CD4-positive, alpha-beta T cell (primary cell): Measurements from ENCODE around the gene MYO1B. TPM values are rescaled to one million over a fixed set of nuclear protein-coding genes. Genes with fewer than 3 reads are reported as not detected.

Experiments used
- ATAC-seq: fragments of 200-7000 bp; cut with Tn5 transposase; one replicate; pipeline ENCODE4 v1.10.0; 2022; ENCODE audit warnings: mild to moderate bottlenecking; ENCODE audit not compliant: poor library complexity
- CTCF ChIA-PET: fragments of 350-600 bp; sonication (Branson Sonifier 250); formaldehyde crosslinking; loops from one replicate; lab custom pipeline; 2021; ENCODE audit warnings: antibody characterized with exemption, inconsistent platforms; lab: Charles Lee
- POLR2A ChIA-PET: fragments of 350-600 bp; sonication (Branson Sonifier 250); formaldehyde crosslinking; loops from one replicate; lab custom pipeline; 2021; ENCODE audit warnings: antibody characterized with exemption, inconsistent platforms; lab: Charles Lee
- DNase-seq, 14 experiments: peaks; one replicate each; pipeline ENCODE4 v3.0.0-alpha.2; 2013 to 2020; ENCODE audit warnings: mixed read lengths in 2 of 14
- H3K27ac ChIP-seq, 2 donors: one replicate each; pipeline versions ENCODE4 v1.5.1 to v1.7.0; 2013; ENCODE audit warnings: low read length in 2 of 2, low read depth in 1 of 2, mild to moderate bottlenecking in 1 of 2
- H3K27me3 ChIP-seq, 2 experiments: 1 replicate in 1 of 2; 2 replicates in 1 of 2; pipeline versions ENCODE4 v1.6.1 to v1.7.0; 2013; ENCODE audit warnings: low read length in 2 of 2, control low read depth in 1 of 2, mild to moderate bottlenecking in 1 of 2, moderate library complexity in 1 of 2; ENCODE audit not compliant: insufficient read depth in 2 of 2, control insufficient read depth in 1 of 2
- H3K36me3 ChIP-seq: one replicate; pipeline ENCODE4 v1.6.1; 2013; ENCODE audit warnings: low read length, control low read depth; ENCODE audit not compliant: insufficient read depth
- H3K4me1 ChIP-seq: one replicate; pipeline ENCODE4 v1.6.1; 2013; ENCODE audit warnings: low read length, control low read depth; ENCODE audit not compliant: insufficient read depth
- H3K4me3 ChIP-seq: one replicate; pipeline ENCODE4 v1.5.1; 2013; ENCODE audit warnings: mild to moderate bottlenecking, low read length, moderate library complexity
- H3K9me3 ChIP-seq, 2 experiments: 1 replicate in 1 of 2; 2 replicates in 1 of 2; pipeline versions ENCODE4 v1.6.1 to v1.7.0; 2013; ENCODE audit warnings: low read length in 2 of 2, mild to moderate bottlenecking in 2 of 2, control low read depth in 1 of 2, moderate library complexity in 1 of 2; ENCODE audit not compliant: control insufficient read depth in 1 of 2, insufficient read depth in 1 of 2
- H3K27ac Mint-ChIP-seq: one replicate; pipeline ENCODE4 v1.8.0; 2020; ENCODE audit warnings: mixed read lengths
- H3K27me3 Mint-ChIP-seq: one replicate; pipeline ENCODE4 v1.8.0; 2021; ENCODE audit warnings: mixed read lengths
- H3K36me3 Mint-ChIP-seq: one replicate; pipeline ENCODE4 v1.8.0; 2021; ENCODE audit warnings: low read depth, mixed read lengths
- H3K4me1 Mint-ChIP-seq: one replicate; pipeline ENCODE4 v1.8.0; 2021; ENCODE audit warnings: low read depth, mixed read lengths
- H3K4me3 Mint-ChIP-seq: one replicate; pipeline ENCODE4 v1.8.0; 2020; ENCODE audit warnings: mild to moderate bottlenecking, mixed read lengths
- H3K9me3 Mint-ChIP-seq: one replicate; pipeline ENCODE4 v1.8.0; 2020; ENCODE audit warnings: mixed read lengths
- intact Hi-C, 2 experiments: fragments of 100-400 bp; cut with DNase I in 1 of 2; cut with micrococcal nuclease in 1 of 2; formaldehyde crosslinking; loops; one replicate each; pipeline versions ENCODE4 v1.15.1 to v1.9.0; 2023 to 2025; cut with DNase I, micrococcal nuclease
- total RNA-seq, 174 experiments: library from RNA in 2 of 174; stranded (reverse) in 2 of 174; gene quantifications; one replicate each; pipeline ENCODE4 v1.2.3 and lab custom pipeline; 2021 to 2026
- TF ChIP-seq, protein P1 (sequence below): fragments of 200-600 bp; IDR thresholded peaks from one replicate; pipeline ENCODE4 v1.8.0; 2022; ENCODE audit warnings: antibody characterized with exemption, mild to moderate bottlenecking

The MYO1B gene
- total RNA-seq, 2 experiments from 2014 or later, result 0.98 to 1.3 TPM

DNA sequence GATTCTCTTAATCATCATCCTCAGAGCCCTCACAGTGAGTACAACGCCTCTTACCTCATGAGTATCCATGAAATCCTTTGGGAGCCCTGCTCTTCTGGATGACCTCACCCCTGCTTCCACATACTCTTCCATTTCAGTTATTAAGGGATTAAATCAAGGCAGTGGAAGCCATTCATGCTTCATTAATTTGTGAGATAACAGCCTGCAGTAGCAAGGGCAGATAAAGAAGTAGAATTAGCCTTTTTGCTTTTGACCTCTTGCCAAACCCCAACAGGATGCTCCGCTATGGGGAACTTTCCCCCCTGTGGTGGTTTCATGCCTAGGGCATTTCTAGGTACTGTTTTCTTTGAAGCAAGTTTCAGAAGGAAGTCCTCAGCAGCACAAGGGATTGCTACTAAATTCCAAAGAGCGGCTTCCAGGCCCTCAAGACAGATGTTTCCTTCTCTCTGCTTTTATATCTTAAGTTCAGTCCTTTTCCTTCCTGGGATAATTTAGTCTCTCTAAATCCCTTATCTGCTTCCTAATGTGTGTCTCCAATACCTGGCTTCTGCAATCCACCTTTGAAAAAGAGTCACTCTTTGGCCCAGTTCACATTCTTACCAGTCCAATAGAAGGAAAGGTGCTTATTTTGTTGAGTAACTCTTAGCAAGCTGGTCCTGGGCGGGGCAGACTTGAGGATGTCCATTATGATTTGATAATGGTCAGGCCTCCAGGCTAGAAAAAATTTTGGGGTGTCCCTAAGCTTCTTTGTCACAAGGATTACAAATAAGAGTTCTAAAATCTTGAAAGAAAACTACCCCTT lies 76.9 kb downstream of the MYO1B start:
- DNase-seq, result peak in 4 of 14 experiments; percentile 13 to 50 (median 44)

DNA sequence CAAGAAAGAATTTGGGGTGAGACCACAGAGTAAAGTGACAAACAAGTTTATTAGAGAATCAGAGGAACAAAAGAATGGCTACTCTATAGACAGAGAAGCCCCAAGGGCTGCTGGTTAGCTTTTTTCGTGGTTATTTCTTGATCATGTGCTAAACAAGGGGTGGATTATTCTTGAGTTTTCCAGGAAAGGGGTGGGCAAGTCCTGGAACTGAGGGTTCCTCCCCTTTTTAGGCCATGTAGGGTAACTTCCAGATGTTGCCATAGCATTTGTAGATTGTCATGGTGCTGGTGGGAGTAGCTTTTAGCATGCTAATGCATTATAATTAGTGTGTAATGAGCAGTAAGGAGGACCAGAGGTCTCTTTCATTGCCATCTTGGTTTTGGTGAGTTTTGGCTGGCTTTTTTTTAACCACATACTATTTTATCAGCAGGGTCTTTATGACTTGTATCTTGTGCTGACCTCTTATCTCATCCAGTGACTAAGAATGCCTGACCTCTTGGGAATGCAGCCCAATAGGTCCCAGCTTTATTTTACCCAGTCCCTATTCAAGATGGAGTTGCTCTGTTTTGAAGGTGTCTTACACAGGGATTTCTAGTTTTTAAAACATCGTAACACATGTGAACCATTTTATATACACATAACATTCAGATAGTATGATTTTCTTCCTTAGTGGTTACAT lies 77.8 kb downstream of the MYO1B start:
- CTCF ChIA-PET, result no interaction called here

More for the DNA sequence above, 76.9 kb downstream of the MYO1B start:
- Histone ChIP-seq H3K27ac (no peak overlapping the region), H3K4me1 (peaks cover 8% of the 10 kb centered on the region), H3K27me3 (no peaks in the 10 kb centered on the region), H3K36me3 (no peaks in the 10 kb centered on the region), H3K9me3 (no peaks in the 10 kb centered on the region), H3K4me3 (no peak overlapping the region)
- Mint-ChIP-seq H3K27ac (no peak overlapping the region), H3K27me3 (peaks cover 19% of the 10 kb centered on the region), H3K36me3 (no peaks in the 10 kb centered on the region), H3K4me1 (peaks cover 19% of the 10 kb centered on the region), H3K4me3 (no peak overlapping the region), H3K9me3 (no peaks in the 10 kb centered on the region)
- intact Hi-C loops, result no loop called here
- ChIA-PET POLR2A (no interaction called here), CTCF (no interaction called here)
- TF ChIP-seq, protein P1, sequence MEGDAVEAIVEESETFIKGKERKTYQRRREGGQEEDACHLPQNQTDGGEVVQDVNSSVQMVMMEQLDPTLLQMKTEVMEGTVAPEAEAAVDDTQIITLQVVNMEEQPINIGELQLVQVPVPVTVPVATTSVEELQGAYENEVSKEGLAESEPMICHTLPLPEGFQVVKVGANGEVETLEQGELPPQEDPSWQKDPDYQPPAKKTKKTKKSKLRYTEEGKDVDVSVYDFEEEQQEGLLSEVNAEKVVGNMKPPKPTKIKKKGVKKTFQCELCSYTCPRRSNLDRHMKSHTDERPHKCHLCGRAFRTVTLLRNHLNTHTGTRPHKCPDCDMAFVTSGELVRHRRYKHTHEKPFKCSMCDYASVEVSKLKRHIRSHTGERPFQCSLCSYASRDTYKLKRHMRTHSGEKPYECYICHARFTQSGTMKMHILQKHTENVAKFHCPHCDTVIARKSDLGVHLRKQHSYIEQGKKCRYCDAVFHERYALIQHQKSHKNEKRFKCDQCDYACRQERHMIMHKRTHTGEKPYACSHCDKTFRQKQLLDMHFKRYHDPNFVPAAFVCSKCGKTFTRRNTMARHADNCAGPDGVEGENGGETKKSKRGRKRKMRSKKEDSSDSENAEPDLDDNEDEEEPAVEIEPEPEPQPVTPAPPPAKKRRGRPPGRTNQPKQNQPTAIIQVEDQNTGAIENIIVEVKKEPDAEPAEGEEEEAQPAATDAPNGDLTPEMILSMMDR, result no peak
- ATAC-seq, result no peak

DNA sequence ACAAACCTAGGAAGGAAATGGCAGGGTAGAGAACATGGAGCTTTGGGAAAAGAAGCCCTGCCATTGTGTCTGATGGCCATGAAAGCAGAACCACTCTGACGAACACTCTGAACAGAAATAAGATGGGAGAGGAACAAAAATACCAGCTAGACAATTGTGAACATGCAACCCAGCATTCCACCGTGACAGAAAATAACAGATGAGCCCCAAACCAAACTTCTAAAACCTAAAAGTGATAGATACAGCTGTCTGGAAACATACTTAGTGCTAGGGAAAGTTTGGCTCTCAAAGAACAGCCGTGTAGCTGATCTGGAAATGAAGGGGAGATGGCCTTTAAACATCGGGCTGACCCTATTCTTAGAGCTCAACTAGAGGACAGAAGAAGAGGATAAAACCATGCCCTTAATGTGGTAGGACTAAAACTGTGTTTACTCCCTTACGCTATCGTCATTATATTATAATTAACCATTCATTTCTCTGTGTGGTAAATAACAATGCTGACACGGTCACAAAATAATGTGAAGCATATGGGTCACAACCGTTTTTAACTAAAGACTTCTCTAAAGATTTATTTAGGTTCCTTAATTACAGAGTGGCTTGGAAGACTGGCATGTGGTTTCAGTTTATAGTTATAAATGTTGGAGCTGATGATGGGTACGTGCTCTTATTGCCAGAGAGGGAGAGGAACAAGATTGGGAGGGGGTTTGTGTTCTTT lies 80.6 kb downstream of the MYO1B start:
- ATAC-seq (no peak), DNase-seq (no peak)
- H3K4me3 Mint-ChIP-seq, result no peak overlapping the region
- no peaks in the 10 kb centered on the region for H3K27me3 ChIP-seq
- ChIA-PET POLR2A (no interaction called here), CTCF (no interaction called here)
- H3K4me1 Mint-ChIP-seq, result peaks cover 19% of the 10 kb centered on the region
- no peak overlapping the region for H3K27ac Mint-ChIP-seq
- no peaks in the 10 kb centered on the region for H3K9me3 ChIP-seq
- peaks cover 8% of the 10 kb centered on the region for H3K4me1 ChIP-seq
- peaks cover 14% of the 10 kb centered on the region for H3K27me3 Mint-ChIP-seq
- intact Hi-C loops, result no loop called here
- H3K9me3 Mint-ChIP-seq, result no peaks in the 10 kb centered on the region
- H3K36me3 ChIP-seq, result no peaks in the 10 kb centered on the region
- TF ChIP-seq, protein P1, result no peak
- H3K36me3 Mint-ChIP-seq, result no peaks in the 10 kb centered on the region
- H3K4me3 ChIP-seq, result no peak overlapping the region
- no peak overlapping the region for H3K27ac ChIP-seq

More for the DNA sequence above, 77.8 kb downstream of the MYO1B start:
- H3K36me3 ChIP-seq, result no peaks in the 10 kb centered on the region
- TF ChIP-seq, protein P1, result no peak
- no peak overlapping the region for H3K27ac ChIP-seq
- H3K4me3 ChIP-seq, result no peak overlapping the region
- no peaks in the 10 kb centered on the region for H3K27me3 ChIP-seq
- H3K4me1 ChIP-seq, result peaks cover 8% of the 10 kb centered on the region
- Mint-ChIP-seq H3K36me3 (no peaks in the 10 kb centered on the region), H3K4me1 (peaks cover 19% of the 10 kb centered on the region), H3K9me3 (no peaks in the 10 kb centered on the region), H3K4me3 (no peak overlapping the region), H3K27ac (no peak overlapping the region), H3K27me3 (peaks cover 19% of the 10 kb centered on the region)
- no peaks in the 10 kb centered on the region for H3K9me3 ChIP-seq
- POLR2A ChIA-PET, result interaction anchor here (0.6 kb wide), 1 partner anchor 152 kb away, joined by 3 read pairs; no protein-coding TSS in a partner anchor
- intact Hi-C loops, result no loop called here
- ATAC-seq (no peak), DNase-seq (no peak)
